ENCODE results near the gene NAV2.

Gene NAV2

GRCh38 chr11:19816817-19817216 is 104.2 kb downstream of the NAV2 start:
- Histone ChIP-seq H4K20me1 (ENCODE audit: insufficient read depth, low read length) (no peaks in the 10 kb centered on the region), H3K79me2 (ENCODE audit: insufficient read depth, low read length) (no peaks in the 10 kb centered on the region), H3K4me2 (ENCODE audit: insufficient read depth, low read length) (no peak overlapping the region), H2AFZ (ENCODE audit: low read depth, low read length) (no peak overlapping the region), H3K27ac (ENCODE audit: low read length) (no peak overlapping the region), H3K4me3 (ENCODE audit: low read depth in 1 of 2, low read length in 2 of 2) (no peak overlapping the region), H3K4me1 (ENCODE audit: insufficient read depth, low read length) (no peaks in the 10 kb centered on the region), H3K9ac (ENCODE audit: low read depth, low read length) (no peak overlapping the region), H3K36me3 (ENCODE audit: insufficient read depth, low read length) (no peaks in the 10 kb centered on the region), H3K9me3 (ENCODE audit: insufficient read depth, low read length, severe bottlenecking) (no peaks in the 10 kb centered on the region), H3K27me3 (ENCODE audit: insufficient read depth, low read length, poor library complexity) (no peaks in the 10 kb centered on the region)
- ATAC-seq (ENCODE audit: insufficient read depth, low read depth) (no peak), DNase-seq (no peak)
- no peak for TF ChIP-seq CTCF (IDR thresholded peaks at IDR 0.05; ENCODE audit: borderline replicate concordance, extremely low read depth, low read length, poor library complexity, severe bottlenecking)
- TF ChIP-seq EZH2 (IDR thresholded peaks at IDR 0.05; ENCODE audit: borderline replicate concordance, low read depth, low read length, severe bottlenecking), result no peak

- DNase-seq, result no peak
- H4K20me1 ChIP-seq (ENCODE audit: insufficient read depth, low read length), result no peaks in the 10 kb centered on the region
- no peaks in the 10 kb centered on the region for H3K36me3 ChIP-seq (ENCODE audit: insufficient read depth, low read length)
- no peak for TF ChIP-seq CTCF (IDR thresholded peaks at IDR 0.05; ENCODE audit: borderline replicate concordance, extremely low read depth, low read length, poor library complexity, severe bottlenecking)
- no peak for TF ChIP-seq EZH2 (IDR thresholded peaks at IDR 0.05; ENCODE audit: borderline replicate concordance, low read depth, low read length, severe bottlenecking)
- H3K4me2 ChIP-seq (ENCODE audit: insufficient read depth, low read length), result no peak overlapping the region
- no peak overlapping the region for H3K9ac ChIP-seq (ENCODE audit: low read depth, low read length)
- H3K4me1 ChIP-seq (ENCODE audit: insufficient read depth, low read length), result no peaks in the 10 kb centered on the region
- no peaks in the 10 kb centered on the region for H3K27me3 ChIP-seq (ENCODE audit: insufficient read depth, low read length, poor library complexity)
- H3K27ac ChIP-seq (ENCODE audit: low read length), result no peak overlapping the region
- H3K9me3 ChIP-seq (ENCODE audit: insufficient read depth, low read length, severe bottlenecking), result no peaks in the 10 kb centered on the region
- H3K79me2 ChIP-seq (ENCODE audit: insufficient read depth, low read length), result no peaks in the 10 kb centered on the region
- no peak overlapping the region for H3K4me3 ChIP-seq (ENCODE audit: low read depth in 1 of 2, low read length in 2 of 2)
- no peak for ATAC-seq (ENCODE audit: insufficient read depth, low read depth)
- H2AFZ ChIP-seq (ENCODE audit: low read depth, low read length), result no peak overlapping the region
These were observed 104.7 kb downstream of the NAV2 start for GRCh38 chr11:19817265-19817851.

DNA sequence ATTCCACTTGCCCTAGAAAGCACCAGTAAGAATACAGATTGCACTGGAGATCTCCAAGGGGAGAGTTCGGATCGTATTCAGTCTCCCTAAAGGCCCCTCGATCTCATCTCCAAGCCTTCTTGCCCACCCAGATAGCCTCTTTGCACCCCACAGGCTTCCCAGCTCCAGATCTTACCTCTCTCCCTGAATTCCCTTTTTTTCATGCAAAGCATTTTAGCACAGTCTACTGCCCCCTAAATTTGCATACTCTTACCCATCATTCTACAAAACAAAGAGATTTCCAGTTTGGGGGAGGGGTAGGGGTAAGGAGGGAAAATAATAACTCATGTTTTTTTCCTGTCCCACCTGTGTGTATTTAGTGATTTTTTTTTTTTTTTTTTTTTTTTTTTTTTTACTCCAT is 105.2 kb downstream of the NAV2 start:
- Histone ChIP-seq H3K27me3 (ENCODE audit: insufficient read depth, low read length, poor library complexity) (no peaks in the 10 kb centered on the region), H3K9ac (ENCODE audit: low read depth, low read length) (no peak overlapping the region)
- no peak for ATAC-seq (ENCODE audit: insufficient read depth, low read depth)

More for the DNA sequence above, 105.2 kb downstream of the NAV2 start:
- Histone ChIP-seq H3K36me3 (ENCODE audit: insufficient read depth, low read length) (no peaks in the 10 kb centered on the region), H3K27ac (ENCODE audit: low read length) (no peak overlapping the region), H3K4me1 (ENCODE audit: insufficient read depth, low read length) (no peaks in the 10 kb centered on the region), H3K4me3 (ENCODE audit: low read depth in 1 of 2, low read length in 2 of 2) (no peak overlapping the region), H2AFZ (ENCODE audit: low read depth, low read length) (no peak overlapping the region), H3K79me2 (ENCODE audit: insufficient read depth, low read length) (no peaks in the 10 kb centered on the region), H4K20me1 (ENCODE audit: insufficient read depth, low read length) (no peaks in the 10 kb centered on the region), H3K4me2 (ENCODE audit: insufficient read depth, low read length) (no peak overlapping the region), H3K9me3 (ENCODE audit: insufficient read depth, low read length, severe bottlenecking) (no peaks in the 10 kb centered on the region)
- no peak for DNase-seq
- TF ChIP-seq CTCF (IDR thresholded peaks at IDR 0.05; ENCODE audit: borderline replicate concordance, extremely low read depth, low read length, poor library complexity, severe bottlenecking), result no peak
- no peak for TF ChIP-seq EZH2 (IDR thresholded peaks at IDR 0.05; ENCODE audit: borderline replicate concordance, low read depth, low read length, severe bottlenecking)

Data from DND-41 (cell line).